ENCODE measurements around the gene ZNF263. TPM values are rescaled to one million over a fixed set of nuclear protein-coding genes. Genes with fewer than 3 reads are reported as not detected.

Gene ZNF263
- total and polyA plus RNA-seq, 2 of the 13 experiments (the other 11 are each of a cell fraction or from before 2014, with no cell fraction given): 10.2 to 41.2 TPM

DNA sequence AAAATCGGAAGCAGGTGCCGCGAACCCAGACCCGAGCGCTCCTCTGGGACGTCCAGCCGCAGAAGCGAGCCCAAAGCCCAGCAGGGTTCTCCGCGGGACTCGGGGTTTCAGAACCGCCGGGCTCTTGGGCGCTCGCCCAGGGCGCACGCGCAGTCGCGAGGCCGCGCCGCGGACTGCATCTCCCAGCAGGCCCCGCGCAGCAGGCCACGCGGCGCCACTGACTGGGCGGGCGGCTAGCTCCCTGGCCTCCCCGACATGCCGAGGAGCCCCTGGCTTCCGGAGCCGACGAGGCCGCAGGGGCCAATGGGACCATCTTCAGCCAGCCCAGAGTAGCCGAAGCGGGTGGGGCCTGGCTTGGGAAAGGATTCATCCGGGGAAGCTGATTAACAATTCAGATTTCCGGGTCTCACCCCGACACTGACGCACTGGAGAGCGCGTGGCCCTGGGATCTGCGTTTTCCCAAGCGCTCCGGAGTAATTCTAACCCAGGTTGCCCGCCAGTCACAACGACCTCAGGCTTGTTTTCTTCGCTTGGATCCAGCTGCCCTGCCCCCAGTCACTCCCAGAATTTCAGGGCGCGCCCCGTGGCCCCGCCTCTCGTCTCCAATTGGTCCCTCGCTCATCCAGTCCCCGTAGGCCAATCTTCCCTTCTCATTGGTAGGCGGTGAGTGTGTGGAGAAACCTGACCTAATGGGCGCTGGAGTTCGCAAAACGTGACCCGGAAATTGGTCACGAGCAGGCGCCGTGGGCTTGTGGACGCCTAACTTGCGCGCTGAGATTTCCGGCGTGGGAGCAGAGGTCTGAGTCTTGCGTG, at the start of gene ZNF263 (continued):
- TF ChIP-seq TFDP2 (CRISPR knock-in tag; IDR thresholded peaks at IDR 0.05) (peak; percentile 71), JARID2 (CRISPR knock-in tag; IDR thresholded peaks at IDR 0.05; ENCODE audit: insufficient replicate concordance) (no peak), ZBTB34 (CRISPR knock-in tag; IDR thresholded peaks at IDR 0.05) (0 out of 2 replicates have a peak, but pooled peaks have one; percentile 39), ZNF362 (CRISPR knock-in tag; IDR thresholded peaks at IDR 0.05; ENCODE audit: borderline replicate concordance) (peak; percentile 9; the same call in 1 of the 2 replicates), RFX5 (IDR thresholded peaks at IDR 0.05; ENCODE audit: low read depth, low read length) (0 out of 2 replicates have a peak, but pooled peaks have one; percentile 29), ZFP36L2 (CRISPR knock-in tag; IDR thresholded peaks at IDR 0.05) (no peak), NRL (CRISPR knock-in tag; IDR thresholded peaks at IDR 0.05; ENCODE audit: borderline replicate concordance) (peak; percentile 35; the same call in 1 of the 2 replicates), SAFB2 (CRISPR knock-in tag; IDR thresholded peaks at IDR 0.05; ENCODE audit: borderline replicate concordance, low read depth) (no peak), ZNF768 (CRISPR knock-in tag; IDR thresholded peaks at IDR 0.05) (peak; percentile 35; the same call in 1 of the 2 replicates), ZBTB42 (CRISPR knock-in tag; IDR thresholded peaks at IDR 0.05) (peak; percentile 32; the same call in 1 of the 2 replicates), REXO4 (CRISPR knock-in tag; IDR thresholded peaks at IDR 0.05; ENCODE audit: borderline replicate concordance) (no peak), DR1 (CRISPR knock-in tag; IDR thresholded peaks at IDR 0.05) (peak; percentile 55), ZBTB8A (CRISPR knock-in tag; IDR thresholded peaks at IDR 0.05; ENCODE audit: borderline replicate concordance, low read depth) (no peak; the same call in 1 of the 2 replicates), ZNF501 (CRISPR knock-in tag; IDR thresholded peaks at IDR 0.05) (peak; percentile 93), ELF1 (CRISPR knock-in tag; IDR thresholded peaks at IDR 0.05) (peak; percentile 82), ZNF761 (CRISPR knock-in tag; conservative IDR thresholded peaks at IDR 0.05) (peak; percentile 50; the same call in 1 of the 2 replicates)
- TF ChIP-seq, protein P1, sequence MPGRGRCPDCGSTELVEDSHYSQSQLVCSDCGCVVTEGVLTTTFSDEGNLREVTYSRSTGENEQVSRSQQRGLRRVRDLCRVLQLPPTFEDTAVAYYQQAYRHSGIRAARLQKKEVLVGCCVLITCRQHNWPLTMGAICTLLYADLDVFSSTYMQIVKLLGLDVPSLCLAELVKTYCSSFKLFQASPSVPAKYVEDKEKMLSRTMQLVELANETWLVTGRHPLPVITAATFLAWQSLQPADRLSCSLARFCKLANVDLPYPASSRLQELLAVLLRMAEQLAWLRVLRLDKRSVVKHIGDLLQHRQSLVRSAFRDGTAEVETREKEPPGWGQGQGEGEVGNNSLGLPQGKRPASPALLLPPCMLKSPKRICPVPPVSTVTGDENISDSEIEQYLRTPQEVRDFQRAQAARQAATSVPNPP (CRISPR knock-in tag; IDR thresholded peaks at IDR 0.05): peak; percentile 72; the same call in 1 of the 2 replicates
- TF ChIP-seq, protein P2, sequence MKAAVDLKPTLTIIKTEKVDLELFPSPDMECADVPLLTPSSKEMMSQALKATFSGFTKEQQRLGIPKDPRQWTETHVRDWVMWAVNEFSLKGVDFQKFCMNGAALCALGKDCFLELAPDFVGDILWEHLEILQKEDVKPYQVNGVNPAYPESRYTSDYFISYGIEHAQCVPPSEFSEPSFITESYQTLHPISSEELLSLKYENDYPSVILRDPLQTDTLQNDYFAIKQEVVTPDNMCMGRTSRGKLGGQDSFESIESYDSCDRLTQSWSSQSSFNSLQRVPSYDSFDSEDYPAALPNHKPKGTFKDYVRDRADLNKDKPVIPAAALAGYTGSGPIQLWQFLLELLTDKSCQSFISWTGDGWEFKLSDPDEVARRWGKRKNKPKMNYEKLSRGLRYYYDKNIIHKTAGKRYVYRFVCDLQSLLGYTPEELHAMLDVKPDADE (CRISPR knock-in tag; IDR thresholded peaks at IDR 0.05): peak; percentile 23; the same call in 1 of the 2 replicates
- TF ChIP-seq, protein P3, sequence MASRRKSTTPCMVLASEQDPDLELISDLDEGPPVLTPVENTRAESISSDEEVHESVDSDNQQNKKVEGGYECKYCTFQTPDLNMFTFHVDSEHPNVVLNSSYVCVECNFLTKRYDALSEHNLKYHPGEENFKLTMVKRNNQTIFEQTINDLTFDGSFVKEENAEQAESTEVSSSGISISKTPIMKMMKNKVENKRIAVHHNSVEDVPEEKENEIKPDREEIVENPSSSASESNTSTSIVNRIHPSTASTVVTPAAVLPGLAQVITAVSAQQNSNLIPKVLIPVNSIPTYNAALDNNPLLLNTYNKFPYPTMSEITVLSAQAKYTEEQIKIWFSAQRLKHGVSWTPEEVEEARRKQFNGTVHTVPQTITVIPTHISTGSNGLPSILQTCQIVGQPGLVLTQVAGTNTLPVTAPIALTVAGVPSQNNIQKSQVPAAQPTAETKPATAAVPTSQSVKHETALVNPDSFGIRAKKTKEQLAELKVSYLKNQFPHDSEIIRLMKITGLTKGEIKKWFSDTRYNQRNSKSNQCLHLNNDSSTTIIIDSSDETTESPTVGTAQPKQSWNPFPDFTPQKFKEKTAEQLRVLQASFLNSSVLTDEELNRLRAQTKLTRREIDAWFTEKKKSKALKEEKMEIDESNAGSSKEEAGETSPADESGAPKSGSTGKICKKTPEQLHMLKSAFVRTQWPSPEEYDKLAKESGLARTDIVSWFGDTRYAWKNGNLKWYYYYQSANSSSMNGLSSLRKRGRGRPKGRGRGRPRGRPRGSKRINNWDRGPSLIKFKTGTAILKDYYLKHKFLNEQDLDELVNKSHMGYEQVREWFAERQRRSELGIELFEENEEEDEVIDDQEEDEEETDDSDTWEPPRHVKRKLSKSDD (CRISPR knock-in tag; IDR thresholded peaks at IDR 0.05; ENCODE audit: low read depth): peak; percentile 77; the same call in 1 of the 2 replicates

Measured in HepG2 (cell line).